ENCODE data around the gene GRIK5.

Gene GRIK5

DNA sequence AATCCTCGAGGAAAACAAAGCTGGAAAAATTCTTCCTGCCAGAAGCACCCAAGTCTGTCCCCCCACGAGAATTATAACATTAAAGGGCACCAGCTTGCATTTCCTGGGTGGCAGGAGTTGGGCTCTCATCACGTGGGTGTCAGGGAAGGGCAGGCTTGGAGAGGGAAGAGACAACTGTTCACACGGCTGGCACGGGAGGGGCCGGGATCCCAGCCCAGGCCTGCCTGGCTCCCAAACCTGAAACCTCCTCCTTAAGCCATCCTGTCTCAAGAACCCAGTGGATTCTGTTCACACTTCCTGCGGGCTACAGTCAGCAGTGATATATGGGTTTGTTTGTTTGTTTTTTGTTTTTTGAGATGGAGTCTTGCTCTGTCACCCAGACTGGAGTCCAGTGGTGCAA, 12.2 kb downstream of the GRIK5 start:
- Histone ChIP-seq H2BK5ac (ENCODE audit: low read depth, low read length, poor library complexity, severe bottlenecking) (no peak overlapping the region), H4K91ac (ENCODE audit: low read length) (no peak overlapping the region), H3K14ac (ENCODE audit: low read length in 2 of 2) (no peak overlapping the region), H3K23ac (ENCODE audit: low read length in 2 of 2) (no peak overlapping the region), H2BK120ac (ENCODE audit: low read depth, low read length) (no peak overlapping the region), H2BK15ac (ENCODE audit: low read depth, poor library complexity, severe bottlenecking) (no peak overlapping the region), H3K9ac (ENCODE audit: low read length) (no peak overlapping the region), H3K18ac (ENCODE audit: low read depth in 1 of 2, low read length in 2 of 2) (no peak overlapping the region), H3K27ac (ENCODE audit: low read length, poor library complexity, severe bottlenecking) (no peak overlapping the region), H3K4me2 (ENCODE audit: low read length, poor library complexity, severe bottlenecking) (no peak overlapping the region), H2AFZ (ENCODE audit: low read depth, low read length) (no peak overlapping the region), H3K9me3 (ENCODE audit: control insufficient read depth, low read length) (no peaks in the 10 kb centered on the region), H3K79me1 (replicated peaks; ENCODE audit: low read length, poor library complexity, severe bottlenecking) (no peaks in the 10 kb centered on the region), H4K8ac (ENCODE audit: low read length) (no peak overlapping the region), H3K4ac (ENCODE audit: low read depth in 1 of 2, low read length in 2 of 2) (no peak overlapping the region), H2AK5ac (ENCODE audit: low read length, severe bottlenecking) (no peak overlapping the region), H3K4me1 (ENCODE audit: control insufficient read depth, insufficient read depth, low read depth, low read length) (no peaks in the 10 kb centered on the region), H3K27me3 (ENCODE audit: control insufficient read depth in 1 of 2, insufficient read depth in 1 of 2, low read length in 2 of 2) (peaks cover 25 to 45% of the 10 kb centered on the region in 2 experiments), H3K36me3 (ENCODE audit: control insufficient read depth in 1 of 2, insufficient read depth in 2 of 2, low read depth in 1 of 2, low read length in 2 of 2) (no peaks in the 10 kb centered on the region), H2BK12ac (ENCODE audit: low read length in 2 of 2) (no peak overlapping the region), H3K4me3 (ENCODE audit: insufficient read depth in 1 of 2, low read depth in 1 of 2, low read length in 2 of 2) (no peak overlapping the region)
- WGBS, result 83% methylated on average over 7 of the region's 7 CpGs
- no peak for DNase-seq

DNA sequence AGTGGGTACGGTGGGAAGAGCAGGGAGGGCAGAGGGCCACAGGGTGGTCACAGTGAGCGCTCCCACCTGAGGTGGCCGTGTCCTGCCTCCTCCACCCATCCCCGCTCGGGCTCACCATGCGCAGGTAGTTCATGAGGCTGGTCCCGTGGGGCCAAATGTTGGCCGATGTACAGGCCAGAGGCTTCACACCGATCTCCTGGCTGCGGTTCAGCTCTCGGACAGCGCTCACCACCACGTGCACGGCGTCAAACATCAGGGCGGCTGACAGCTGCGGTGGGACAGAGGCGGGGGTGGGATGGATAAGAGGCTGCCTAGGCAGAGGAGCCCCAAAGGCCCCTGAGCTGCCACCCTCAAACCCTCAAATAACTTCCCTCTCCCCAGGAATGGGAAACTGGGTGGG, 15.8 kb downstream of the GRIK5 start:
- Histone ChIP-seq H2AFZ (ENCODE audit: low read depth, low read length) (no peak overlapping the region), H3K4me2 (ENCODE audit: low read length, poor library complexity, severe bottlenecking) (no peak overlapping the region), H3K27ac (ENCODE audit: low read length, poor library complexity, severe bottlenecking) (no peak overlapping the region), H2AK5ac (ENCODE audit: low read length, severe bottlenecking) (no peak overlapping the region), H3K23ac (ENCODE audit: low read length in 2 of 2) (no peak overlapping the region), H3K9me3 (ENCODE audit: control insufficient read depth, low read length) (no peaks in the 10 kb centered on the region), H3K27me3 (ENCODE audit: control insufficient read depth in 1 of 2, insufficient read depth in 1 of 2, low read length in 2 of 2) (peaks cover 26 to 45% of the 10 kb centered on the region in 2 experiments), H3K79me1 (replicated peaks; ENCODE audit: low read length, poor library complexity, severe bottlenecking) (no peaks in the 10 kb centered on the region), H3K4me1 (ENCODE audit: control insufficient read depth, insufficient read depth, low read depth, low read length) (no peaks in the 10 kb centered on the region), H2BK12ac (ENCODE audit: low read length in 2 of 2) (no peak overlapping the region), H4K91ac (ENCODE audit: low read length) (no peak overlapping the region), H4K8ac (ENCODE audit: low read length) (no peak overlapping the region), H3K4ac (ENCODE audit: low read depth in 1 of 2, low read length in 2 of 2) (no peak overlapping the region), H3K4me3 (ENCODE audit: insufficient read depth in 1 of 2, low read depth in 1 of 2, low read length in 2 of 2) (no peak overlapping the region), H2BK15ac (ENCODE audit: low read depth, poor library complexity, severe bottlenecking) (no peak overlapping the region), H3K14ac (ENCODE audit: low read length in 2 of 2) (no peak overlapping the region), H3K18ac (ENCODE audit: low read depth in 1 of 2, low read length in 2 of 2) (no peak overlapping the region), H2BK120ac (ENCODE audit: low read depth, low read length) (no peak overlapping the region), H2BK5ac (ENCODE audit: low read depth, low read length, poor library complexity, severe bottlenecking) (no peak overlapping the region), H3K9ac (ENCODE audit: low read length) (no peak overlapping the region), H3K36me3 (ENCODE audit: control insufficient read depth in 1 of 2, insufficient read depth in 2 of 2, low read depth in 1 of 2, low read length in 2 of 2) (no peaks in the 10 kb centered on the region)
- WGBS, result 92% methylated on average over 15 of the region's 18 CpGs
- DNase-seq, result no peak

DNA sequence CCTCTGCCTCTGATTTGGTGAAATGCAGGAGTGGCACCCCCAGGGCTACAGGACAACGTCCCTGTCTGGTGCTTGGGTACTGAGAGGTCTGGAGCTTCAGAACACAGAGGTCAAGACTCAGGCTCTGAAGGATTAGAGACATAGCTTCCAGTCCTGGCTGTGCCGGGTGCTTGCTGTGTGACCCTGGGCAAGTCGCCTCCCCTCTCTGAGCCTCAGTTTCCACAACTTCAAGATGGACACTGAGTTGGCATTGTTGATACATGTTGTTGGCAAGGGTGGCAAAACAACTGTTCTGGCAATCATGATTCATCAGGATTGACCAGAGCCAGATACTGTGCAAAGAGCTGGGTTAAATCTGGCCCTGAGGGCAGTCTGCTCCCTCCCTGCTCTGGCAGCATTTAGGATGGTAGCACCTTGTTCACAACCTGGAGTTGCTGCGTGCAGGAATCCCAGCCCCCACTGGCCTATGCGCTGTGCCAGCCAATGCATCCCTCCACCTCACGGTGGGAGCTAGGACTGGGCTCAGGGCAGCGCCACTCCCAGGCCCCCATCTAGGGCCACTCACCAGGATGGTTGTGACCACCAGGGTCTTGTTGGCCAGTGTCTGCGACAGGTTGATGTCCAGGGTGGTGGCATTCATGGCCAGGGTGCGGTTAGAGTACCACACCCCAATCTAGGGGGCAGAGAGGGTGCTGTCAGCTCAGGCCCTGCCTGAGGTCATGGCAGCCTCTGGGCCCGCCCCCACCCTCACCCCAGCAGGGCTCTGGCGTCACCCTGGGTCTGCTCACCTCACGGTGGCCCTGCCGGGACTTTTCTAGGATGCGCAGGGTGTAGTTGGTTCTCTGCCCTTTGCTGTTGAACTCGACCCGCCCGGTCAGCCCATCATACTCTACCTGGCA, 16.7 kb downstream of the GRIK5 start:
- H3K23ac ChIP-seq (ENCODE audit: low read length in 2 of 2), result peak overlapping the region in 1 of 2 experiments; percentile 23
- WGBS, result 84% methylated on average over 17 of the region's 17 CpGs

DNA sequence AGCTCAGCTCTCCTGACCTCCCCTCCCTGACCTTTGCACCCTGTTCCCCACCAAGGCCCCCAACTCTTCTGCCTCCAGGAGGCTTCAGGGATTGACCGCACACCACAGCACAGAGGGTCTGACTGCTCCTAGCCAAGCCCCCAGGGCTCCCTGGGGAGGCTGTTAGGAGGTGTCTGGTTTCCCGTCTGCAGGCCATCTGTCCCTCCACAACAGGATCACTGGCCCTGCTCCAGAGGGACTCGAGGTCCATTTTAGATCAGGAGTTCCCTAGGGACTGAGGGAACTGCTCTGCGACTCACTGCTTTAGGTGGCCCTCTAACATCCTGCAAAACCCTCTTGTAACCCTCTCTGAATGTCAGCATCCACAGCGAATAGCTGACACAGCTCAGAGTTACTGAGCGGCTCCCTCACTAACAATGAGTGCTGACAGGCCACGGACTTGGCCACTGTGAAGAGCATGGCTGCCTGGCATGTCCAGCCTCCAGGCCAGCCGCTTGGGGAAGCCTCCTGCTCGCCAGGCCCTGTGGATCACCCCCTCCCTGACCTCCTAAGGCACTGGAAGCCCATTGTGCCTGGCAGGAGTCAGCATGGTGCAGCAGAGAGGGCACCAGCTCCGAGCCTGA, 17.7 kb downstream of the GRIK5 start:
- Histone ChIP-seq H3K27ac (ENCODE audit: low read length, poor library complexity, severe bottlenecking) (no peak overlapping the region), H3K18ac (ENCODE audit: low read depth in 1 of 2, low read length in 2 of 2) (no peak overlapping the region), H3K9ac (ENCODE audit: low read length) (no peak overlapping the region), H3K4me3 (ENCODE audit: insufficient read depth in 1 of 2, low read depth in 1 of 2, low read length in 2 of 2) (no peak overlapping the region), H3K27me3 (ENCODE audit: control insufficient read depth in 1 of 2, insufficient read depth in 1 of 2, low read length in 2 of 2) (peaks cover 26 to 48% of the 10 kb centered on the region in 2 experiments), H3K14ac (ENCODE audit: low read length in 2 of 2) (no peak overlapping the region), H3K9me3 (ENCODE audit: control insufficient read depth, low read length) (no peaks in the 10 kb centered on the region), H3K36me3 (ENCODE audit: control insufficient read depth in 1 of 2, insufficient read depth in 2 of 2, low read depth in 1 of 2, low read length in 2 of 2) (no peaks in the 10 kb centered on the region), H3K23ac (ENCODE audit: low read length in 2 of 2) (no peak overlapping the region), H4K91ac (ENCODE audit: low read length) (no peak overlapping the region), H2BK15ac (ENCODE audit: low read depth, poor library complexity, severe bottlenecking) (no peak overlapping the region), H2BK5ac (ENCODE audit: low read depth, low read length, poor library complexity, severe bottlenecking) (no peak overlapping the region), H3K4me1 (ENCODE audit: control insufficient read depth, insufficient read depth, low read depth, low read length) (no peaks in the 10 kb centered on the region), H2AFZ (ENCODE audit: low read depth, low read length) (no peak overlapping the region), H3K79me1 (replicated peaks; ENCODE audit: low read length, poor library complexity, severe bottlenecking) (no peaks in the 10 kb centered on the region), H3K4ac (ENCODE audit: low read depth in 1 of 2, low read length in 2 of 2) (no peak overlapping the region), H2BK120ac (ENCODE audit: low read depth, low read length) (no peak overlapping the region), H4K8ac (ENCODE audit: low read length) (no peak overlapping the region), H2BK12ac (ENCODE audit: low read length in 2 of 2) (no peak overlapping the region), H2AK5ac (ENCODE audit: low read length, severe bottlenecking) (no peak overlapping the region), H3K4me2 (ENCODE audit: low read length, poor library complexity, severe bottlenecking) (no peak overlapping the region)
- DNase-seq, result no peak
- WGBS, result 63% methylated on average over 10 of the region's 10 CpGs

More for the DNA sequence above, 16.7 kb downstream of the GRIK5 start:
- no peaks in the 10 kb centered on the region for H3K4me1 ChIP-seq (ENCODE audit: control insufficient read depth, insufficient read depth, low read depth, low read length)
- no peak overlapping the region for H2AFZ ChIP-seq (ENCODE audit: low read depth, low read length)
- H2BK5ac ChIP-seq (ENCODE audit: low read depth, low read length, poor library complexity, severe bottlenecking), result no peak overlapping the region
- no peak overlapping the region for H3K9ac ChIP-seq (ENCODE audit: low read length)
- no peak overlapping the region for H2AK5ac ChIP-seq (ENCODE audit: low read length, severe bottlenecking)
- no peaks in the 10 kb centered on the region for H3K79me1 ChIP-seq (replicated peaks; ENCODE audit: low read length, poor library complexity, severe bottlenecking)
- no peaks in the 10 kb centered on the region for H3K36me3 ChIP-seq (ENCODE audit: control insufficient read depth in 1 of 2, insufficient read depth in 2 of 2, low read depth in 1 of 2, low read length in 2 of 2)
- no peak overlapping the region for H3K4ac ChIP-seq (ENCODE audit: low read depth in 1 of 2, low read length in 2 of 2)
- no peak overlapping the region for H4K8ac ChIP-seq (ENCODE audit: low read length)
- H3K4me3 ChIP-seq (ENCODE audit: insufficient read depth in 1 of 2, low read depth in 1 of 2, low read length in 2 of 2), result no peak overlapping the region
- peaks cover 26 to 51% of the 10 kb centered on the region in 2 experiments for H3K27me3 ChIP-seq (ENCODE audit: control insufficient read depth in 1 of 2, insufficient read depth in 1 of 2, low read length in 2 of 2)
- no peak overlapping the region for H3K14ac ChIP-seq (ENCODE audit: low read length in 2 of 2)
- no peak overlapping the region for H4K91ac ChIP-seq (ENCODE audit: low read length)
- DNase-seq, result no peak
- no peak overlapping the region for H2BK12ac ChIP-seq (ENCODE audit: low read length in 2 of 2)
- H3K27ac ChIP-seq (ENCODE audit: low read length, poor library complexity, severe bottlenecking), result no peak overlapping the region
- no peaks in the 10 kb centered on the region for H3K9me3 ChIP-seq (ENCODE audit: control insufficient read depth, low read length)
- no peak overlapping the region for H2BK15ac ChIP-seq (ENCODE audit: low read depth, poor library complexity, severe bottlenecking)
- H3K4me2 ChIP-seq (ENCODE audit: low read length, poor library complexity, severe bottlenecking), result no peak overlapping the region
- no peak overlapping the region for H3K18ac ChIP-seq (ENCODE audit: low read depth in 1 of 2, low read length in 2 of 2)
- no peak overlapping the region for H2BK120ac ChIP-seq (ENCODE audit: low read depth, low read length)

Measured in mesenchymal stem cell (in vitro differentiated cells and primary cell).